G401.6 (cell line): Measurements from ENCODE around the gene SCAF1.
A peak's percentile ranks its signal among the peaks of the same experiment; 100 is the strongest.

ENCODE experiments used
- FAIRE-seq: peaks from 2 replicates; lab custom pipeline; 2012; peaks lifted over from hg19 to GRCh38; lab: Jason Lieb, UNC

The SCAF1 gene, protein sequence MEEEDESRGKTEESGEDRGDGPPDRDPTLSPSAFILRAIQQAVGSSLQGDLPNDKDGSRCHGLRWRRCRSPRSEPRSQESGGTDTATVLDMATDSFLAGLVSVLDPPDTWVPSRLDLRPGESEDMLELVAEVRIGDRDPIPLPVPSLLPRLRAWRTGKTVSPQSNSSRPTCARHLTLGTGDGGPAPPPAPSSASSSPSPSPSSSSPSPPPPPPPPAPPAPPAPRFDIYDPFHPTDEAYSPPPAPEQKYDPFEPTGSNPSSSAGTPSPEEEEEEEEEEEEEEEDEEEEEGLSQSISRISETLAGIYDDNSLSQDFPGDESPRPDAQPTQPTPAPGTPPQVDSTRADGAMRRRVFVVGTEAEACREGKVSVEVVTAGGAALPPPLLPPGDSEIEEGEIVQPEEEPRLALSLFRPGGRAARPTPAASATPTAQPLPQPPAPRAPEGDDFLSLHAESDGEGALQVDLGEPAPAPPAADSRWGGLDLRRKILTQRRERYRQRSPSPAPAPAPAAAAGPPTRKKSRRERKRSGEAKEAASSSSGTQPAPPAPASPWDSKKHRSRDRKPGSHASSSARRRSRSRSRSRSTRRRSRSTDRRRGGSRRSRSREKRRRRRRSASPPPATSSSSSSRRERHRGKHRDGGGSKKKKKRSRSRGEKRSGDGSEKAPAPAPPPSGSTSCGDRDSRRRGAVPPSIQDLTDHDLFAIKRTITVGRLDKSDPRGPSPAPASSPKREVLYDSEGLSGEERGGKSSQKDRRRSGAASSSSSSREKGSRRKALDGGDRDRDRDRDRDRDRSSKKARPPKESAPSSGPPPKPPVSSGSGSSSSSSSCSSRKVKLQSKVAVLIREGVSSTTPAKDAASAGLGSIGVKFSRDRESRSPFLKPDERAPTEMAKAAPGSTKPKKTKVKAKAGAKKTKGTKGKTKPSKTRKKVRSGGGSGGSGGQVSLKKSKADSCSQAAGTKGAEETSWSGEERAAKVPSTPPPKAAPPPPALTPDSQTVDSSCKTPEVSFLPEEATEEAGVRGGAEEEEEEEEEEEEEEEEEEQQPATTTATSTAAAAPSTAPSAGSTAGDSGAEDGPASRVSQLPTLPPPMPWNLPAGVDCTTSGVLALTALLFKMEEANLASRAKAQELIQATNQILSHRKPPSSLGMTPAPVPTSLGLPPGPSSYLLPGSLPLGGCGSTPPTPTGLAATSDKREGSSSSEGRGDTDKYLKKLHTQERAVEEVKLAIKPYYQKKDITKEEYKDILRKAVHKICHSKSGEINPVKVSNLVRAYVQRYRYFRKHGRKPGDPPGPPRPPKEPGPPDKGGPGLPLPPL

DNA sequence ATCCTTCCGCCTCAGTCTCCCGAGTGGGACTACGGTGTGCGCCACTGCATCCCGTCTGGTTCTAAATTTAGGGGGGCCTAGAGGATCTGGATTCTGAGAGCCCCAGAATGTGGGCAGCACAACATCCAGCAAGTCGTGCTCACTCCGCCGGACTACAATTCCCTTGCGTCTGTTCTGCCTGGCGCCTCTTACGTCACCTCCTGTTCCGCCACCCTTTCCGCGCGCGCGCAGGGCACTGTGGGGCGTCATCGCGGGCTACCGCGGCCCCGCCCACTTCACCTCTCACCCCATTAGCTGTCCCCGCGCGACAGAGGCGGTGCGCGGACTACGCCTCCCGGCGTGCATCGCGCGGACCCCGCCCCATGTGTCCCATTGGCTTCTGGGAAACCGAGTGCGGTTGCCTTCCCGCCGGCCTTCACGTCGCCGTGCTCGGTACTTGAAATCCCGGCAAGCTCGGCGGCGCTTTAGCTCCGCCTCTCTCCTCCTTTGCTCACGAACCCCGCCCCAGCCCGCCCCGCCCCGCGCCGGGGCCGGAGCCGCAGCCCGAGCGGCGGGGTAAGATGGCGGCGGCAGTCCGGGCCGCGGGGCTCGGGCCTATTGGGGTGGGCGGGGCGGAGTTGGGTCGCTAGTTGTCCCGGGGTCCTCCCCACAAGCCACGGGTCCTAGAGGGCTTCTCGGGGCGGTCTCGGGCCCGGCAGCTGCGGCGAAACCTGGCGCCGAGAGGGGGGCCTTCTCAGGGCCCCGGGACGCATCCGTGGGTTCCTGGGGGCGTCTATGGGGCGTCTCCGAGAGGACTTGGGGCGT lies at the start of gene SCAF1:
TSS of gene SCAF1 (plus strand) at position 522 of the 804 bp plus-strand sequence. CDS start 2,818 bp downstream, outside the sequence.
- FAIRE-seq, result peak; percentile 96

- FAIRE-seq, result no peak
Observed at GRCh38 chr19:49592486-49593232, 49.4 kb upstream of the SCAF1 start.

GRCh38 chr19:49593233-49594113 lies 48.5 kb upstream of the SCAF1 start:
- peak; percentile 97 for FAIRE-seq

DNA sequence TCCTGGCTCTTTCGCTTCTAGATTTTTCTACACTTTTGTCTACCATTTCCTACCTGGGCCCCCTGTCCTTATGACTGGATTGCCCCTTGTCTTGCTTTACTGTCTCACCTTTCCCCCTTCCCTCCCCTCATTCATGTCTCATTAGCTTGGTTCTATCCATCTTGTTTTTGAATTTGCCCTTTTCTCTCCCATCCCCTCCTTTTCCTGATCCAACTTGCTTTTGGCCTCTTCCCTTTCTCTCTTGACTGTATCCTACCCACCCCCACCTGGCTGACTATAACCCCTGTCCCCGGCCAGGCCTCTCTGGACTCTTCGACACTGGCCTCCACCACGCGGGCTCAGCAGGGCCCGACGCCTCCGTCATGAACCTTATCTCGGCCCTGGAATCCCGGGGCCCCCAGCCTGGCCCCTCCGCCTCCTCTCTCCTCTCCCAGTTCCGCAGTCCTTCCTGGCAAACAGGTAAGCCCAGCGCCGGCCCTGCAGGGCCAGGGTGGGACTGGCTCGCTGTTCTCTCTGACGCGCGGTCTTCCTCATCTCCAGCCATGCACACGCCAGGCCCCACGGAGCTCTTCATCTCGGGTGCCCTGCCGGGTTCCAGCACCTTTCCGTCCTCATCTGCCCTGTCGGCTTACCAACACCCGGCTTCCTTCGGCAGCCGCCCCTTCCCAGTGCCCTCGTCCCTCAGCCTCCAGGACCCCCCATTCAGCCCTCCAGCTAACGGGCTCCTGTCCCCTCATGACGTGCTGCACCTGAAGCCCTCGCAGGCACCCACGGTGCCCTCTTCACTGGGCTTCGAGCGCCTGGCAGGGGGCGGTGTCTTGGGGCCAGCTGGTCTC lies 47.6 kb upstream of the SCAF1 start:
- no peak for FAIRE-seq

GRCh38 chr19:49594993-49595818 lies 46.8 kb upstream of the SCAF1 start:
- FAIRE-seq, result no peak

- FAIRE-seq, result no peak
Observed at GRCh38 chr19:49595819-49596404, 46.1 kb upstream of the SCAF1 start.

- FAIRE-seq, result no peak
Observed at GRCh38 chr19:49596407-49596806, 45.6 kb upstream of the SCAF1 start.

DNA sequence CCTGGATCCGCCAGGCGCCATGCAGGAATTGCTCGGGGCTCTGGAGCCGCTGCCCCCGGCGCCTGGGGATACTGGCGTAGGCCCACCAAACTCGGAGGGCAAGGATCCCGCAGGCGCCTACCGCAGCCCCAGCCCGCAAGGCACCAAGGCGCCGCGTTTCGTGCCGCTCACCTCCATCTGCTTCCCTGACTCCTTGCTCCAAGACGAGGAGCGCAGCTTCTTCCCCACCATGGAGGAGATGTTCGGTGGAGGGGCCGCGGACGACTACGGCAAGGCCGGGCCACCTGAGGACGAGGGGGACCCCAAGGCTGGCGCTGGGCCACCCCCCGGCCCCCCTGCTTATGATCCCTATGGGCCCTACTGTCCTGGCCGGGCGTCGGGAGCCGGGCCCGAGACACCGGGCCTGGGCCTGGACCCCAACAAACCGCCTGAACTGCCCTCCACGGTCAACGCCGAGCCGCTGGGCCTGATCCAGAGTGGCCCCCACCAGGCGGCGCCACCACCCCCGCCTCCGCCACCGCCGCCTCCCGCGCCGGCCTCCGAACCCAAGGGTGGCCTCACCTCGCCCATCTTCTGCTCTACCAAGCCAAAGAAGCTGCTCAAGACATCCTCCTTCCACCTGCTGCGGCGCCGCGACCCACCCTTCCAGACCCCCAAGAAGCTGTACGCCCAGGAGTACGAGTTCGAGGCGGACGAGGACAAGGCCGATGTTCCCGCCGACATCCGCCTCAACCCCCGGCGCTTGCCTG lies 44.9 kb upstream of the SCAF1 start:
- FAIRE-seq, result no peak

GRCh38 chr19:49597703-49597974 lies 44.4 kb upstream of the SCAF1 start:
- no peak for FAIRE-seq

- no peak for FAIRE-seq
Observed at GRCh38 chr19:49599378-49600295, 42.4 kb upstream of the SCAF1 start.

DNA sequence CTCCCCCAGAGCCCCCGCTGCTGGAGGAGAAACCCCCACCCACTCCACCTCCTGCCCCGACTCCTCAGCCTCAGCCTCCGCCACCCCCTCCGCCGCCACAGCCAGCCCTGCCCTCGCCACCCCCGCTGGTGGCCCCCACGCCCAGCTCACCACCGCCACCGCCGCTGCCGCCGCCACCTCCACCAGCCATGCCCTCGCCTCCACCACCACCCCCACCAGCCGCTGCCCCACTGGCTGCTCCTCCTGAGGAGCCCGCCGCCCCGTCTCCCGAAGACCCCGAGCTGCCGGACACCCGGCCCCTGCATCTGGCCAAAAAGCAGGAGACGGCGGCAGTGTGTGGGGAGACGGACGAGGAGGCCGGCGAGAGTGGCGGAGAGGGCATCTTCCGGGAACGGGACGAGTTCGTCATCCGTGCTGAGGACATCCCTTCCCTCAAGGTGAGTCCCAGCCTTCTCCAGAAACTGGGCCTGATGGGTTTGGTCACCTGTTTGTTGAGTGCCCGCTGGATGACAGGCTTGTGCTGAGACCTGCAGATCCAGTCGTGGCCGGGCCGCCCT lies 40.4 kb upstream of the SCAF1 start:
- no peak for FAIRE-seq

DNA sequence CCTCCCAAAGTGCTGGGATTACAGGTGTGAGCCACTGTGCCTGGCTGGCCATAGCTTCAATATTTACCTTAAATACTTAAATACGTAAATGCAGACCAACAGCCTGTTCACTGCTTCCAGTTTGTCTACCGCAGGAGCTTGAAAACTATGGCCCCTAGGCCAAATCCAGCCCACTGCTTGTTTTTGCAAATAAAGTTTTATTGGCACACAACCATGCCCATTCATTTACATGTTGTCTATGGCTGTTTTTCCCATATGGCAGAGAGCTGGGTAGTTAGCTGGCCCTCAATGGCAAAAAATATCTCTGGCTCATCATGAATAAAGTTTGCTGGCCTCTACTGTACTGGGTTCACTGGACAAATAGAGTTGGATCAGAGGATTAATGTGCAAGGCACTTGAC lies 39.2 kb upstream of the SCAF1 start:
- FAIRE-seq, result no peak

GRCh38 chr19:49605605-49606004 lies 36.4 kb upstream of the SCAF1 start:
- FAIRE-seq, result no peak

DNA sequence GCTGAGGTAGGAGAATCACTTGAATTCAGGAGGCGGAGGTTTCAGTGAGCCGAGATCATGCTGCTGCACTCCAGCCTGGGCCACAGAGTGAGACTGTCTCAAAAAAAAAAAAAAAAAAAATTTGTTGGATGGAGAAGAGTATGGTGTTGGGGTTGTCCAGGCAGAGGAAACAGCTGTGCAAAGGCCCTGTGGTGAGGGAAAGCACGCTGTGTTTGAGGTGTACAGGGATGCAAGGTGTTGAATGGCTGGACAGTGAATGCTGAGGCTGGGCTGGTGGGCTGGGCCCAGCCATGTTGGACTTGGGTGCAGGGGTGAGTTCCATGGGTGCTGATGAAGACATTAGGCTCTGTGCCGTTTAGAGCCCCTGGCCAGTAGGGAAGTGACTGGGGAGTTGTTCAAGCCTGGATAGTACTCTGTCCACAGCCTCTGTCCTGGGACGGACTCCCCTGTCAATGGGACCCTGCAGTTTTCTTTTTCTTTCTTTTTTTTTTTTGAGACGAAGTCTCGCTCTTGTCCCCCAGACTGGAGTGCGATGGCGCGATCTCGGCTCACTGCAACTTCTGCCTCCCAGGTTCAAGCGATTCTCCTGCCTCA lies 32.4 kb upstream of the SCAF1 start:
- no peak for FAIRE-seq

DNA sequence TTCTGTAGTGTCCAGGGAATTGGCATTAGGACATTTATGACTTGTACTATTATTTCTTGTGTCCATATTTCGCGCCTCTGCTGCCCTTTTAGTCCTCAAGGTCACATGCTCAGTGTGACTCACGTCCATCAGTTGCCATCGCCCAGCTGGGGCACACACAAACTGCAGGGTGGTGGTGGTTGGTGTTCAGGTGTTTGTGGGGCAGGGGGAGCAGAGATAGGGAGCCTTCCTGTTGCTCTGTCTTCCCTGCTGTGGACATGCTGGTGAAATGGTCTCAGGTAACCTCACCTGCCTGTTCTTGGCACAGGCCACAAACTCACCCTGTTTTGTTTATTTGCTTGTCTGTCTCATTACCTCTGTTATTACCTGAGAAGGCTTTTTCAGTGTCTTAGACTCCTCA lies 28.6 kb upstream of the SCAF1 start:
- FAIRE-seq, result no peak
